ENCODE measurements around the gene TMED8. TPM values are rescaled to one million over a fixed set of nuclear protein-coding genes. Genes with fewer than 3 reads are reported as not detected.
A peak's percentile ranks its signal among the peaks of the same experiment; 100 is the strongest.
"Not testable (repeated sequence)": the region's sequence is repeated elsewhere in the genome, so short reads cannot be mapped to it uniquely, and the experiment has no call there.

Gene TMED8
- total RNA-seq, 2 donors from 2014 or later = 6.6 to 7.5 TPM

DNA sequence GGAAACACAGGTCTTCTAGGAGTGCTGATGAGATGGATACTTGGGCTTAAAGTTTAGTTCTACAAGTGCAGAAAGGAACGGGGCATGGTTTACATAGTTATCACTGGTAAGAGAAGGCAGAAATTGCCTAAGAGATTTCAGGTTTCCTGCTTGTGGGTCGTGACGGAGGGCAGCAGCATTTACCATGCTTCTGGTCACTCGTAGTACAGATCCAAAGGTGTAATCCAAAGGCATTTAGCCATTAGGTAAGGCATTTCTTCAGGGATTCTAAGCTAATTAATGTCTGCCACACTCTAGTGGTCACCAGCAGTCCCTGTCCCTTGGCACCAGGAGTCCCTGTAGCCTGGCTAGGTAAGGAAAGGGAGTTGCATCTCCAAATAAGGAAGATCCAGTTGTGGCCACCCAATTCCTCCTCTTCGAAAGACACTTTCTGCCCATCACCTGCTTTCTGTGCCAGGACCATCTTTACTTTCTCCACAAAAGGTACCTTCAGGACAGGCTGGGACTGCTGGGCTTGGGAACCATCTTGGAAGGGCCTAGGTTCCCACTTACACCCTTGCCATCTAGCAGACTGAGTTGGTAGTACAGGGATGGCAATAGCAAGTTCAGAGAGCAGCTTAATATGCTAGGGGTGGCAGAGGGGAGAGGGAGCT is 54.5 kb downstream of the TMED8 start:
- Histone ChIP-seq H3K4me1 (peaks cover 0 to 20% of the 10 kb centered on the region in 2 donors), H3K4me3 (peak overlapping the region in 1 of 2 donors; percentile 93), H3K27ac (peak overlapping the region; percentile 99), H3K27me3 (no peaks in the 10 kb centered on the region), H3K9me3 (no peaks in the 10 kb centered on the region), H3K36me3 (no peaks in the 10 kb centered on the region)
- TF ChIP-seq, protein P1, sequence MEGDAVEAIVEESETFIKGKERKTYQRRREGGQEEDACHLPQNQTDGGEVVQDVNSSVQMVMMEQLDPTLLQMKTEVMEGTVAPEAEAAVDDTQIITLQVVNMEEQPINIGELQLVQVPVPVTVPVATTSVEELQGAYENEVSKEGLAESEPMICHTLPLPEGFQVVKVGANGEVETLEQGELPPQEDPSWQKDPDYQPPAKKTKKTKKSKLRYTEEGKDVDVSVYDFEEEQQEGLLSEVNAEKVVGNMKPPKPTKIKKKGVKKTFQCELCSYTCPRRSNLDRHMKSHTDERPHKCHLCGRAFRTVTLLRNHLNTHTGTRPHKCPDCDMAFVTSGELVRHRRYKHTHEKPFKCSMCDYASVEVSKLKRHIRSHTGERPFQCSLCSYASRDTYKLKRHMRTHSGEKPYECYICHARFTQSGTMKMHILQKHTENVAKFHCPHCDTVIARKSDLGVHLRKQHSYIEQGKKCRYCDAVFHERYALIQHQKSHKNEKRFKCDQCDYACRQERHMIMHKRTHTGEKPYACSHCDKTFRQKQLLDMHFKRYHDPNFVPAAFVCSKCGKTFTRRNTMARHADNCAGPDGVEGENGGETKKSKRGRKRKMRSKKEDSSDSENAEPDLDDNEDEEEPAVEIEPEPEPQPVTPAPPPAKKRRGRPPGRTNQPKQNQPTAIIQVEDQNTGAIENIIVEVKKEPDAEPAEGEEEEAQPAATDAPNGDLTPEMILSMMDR (IDR thresholded peaks at IDR 0.05) = no peak
- DNase-seq (ENCODE audit: low spot score) = no peak

DNA sequence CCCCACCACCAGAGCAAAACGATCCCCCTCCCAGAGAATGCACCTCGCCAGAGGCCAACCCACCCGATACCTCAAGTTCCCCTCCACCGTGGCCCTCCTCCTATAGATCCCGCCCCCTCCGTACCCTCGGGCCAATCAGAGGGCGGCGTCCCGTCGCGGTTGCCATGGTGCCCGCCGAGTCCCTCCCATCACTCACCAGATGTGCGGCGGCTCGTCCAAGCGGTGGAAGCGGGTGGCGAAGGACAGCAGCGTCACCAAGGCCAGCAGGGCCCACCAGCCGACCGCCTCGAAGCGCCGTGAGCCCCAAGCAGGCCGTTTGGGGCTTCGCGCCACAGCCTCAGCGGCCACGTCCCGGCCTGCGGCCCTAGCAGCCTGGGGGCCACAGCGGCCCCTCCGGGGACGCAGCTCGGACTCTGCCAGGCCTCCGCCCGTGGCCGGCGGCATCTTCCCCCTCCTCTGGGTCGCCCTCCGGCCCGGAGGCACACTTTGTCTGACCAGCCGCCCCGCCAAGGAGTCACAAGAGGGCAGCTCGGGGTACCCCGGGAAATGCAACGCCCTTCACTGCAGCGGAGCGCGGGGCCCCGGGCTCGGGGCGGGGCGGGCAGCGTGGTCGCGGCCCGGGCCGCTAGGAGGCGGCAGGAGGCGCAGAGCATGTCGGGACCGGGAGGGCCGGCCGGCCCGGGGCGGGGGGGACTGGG is 56.5 kb downstream of the TMED8 start, which contains the start of gene POMT2:
Gene POMT2 (minus strand): TSS at position 646 of the 698 bp plus-strand sequence. CDS start 202 bp downstream, at position 444.
- peak; percentile 96 for DNase-seq (ENCODE audit: low spot score)
- peak within 1 kb of the TSS; percentile 99 for H3K27ac ChIP-seq
- peak within 1 kb of the TSS; percentile 90 to 93 for H3K4me3 ChIP-seq
- H3K36me3 ChIP-seq = no peaks in the 10 kb centered on the region
- TF ChIP-seq, protein P1 (IDR thresholded peaks at IDR 0.05) = peak; percentile 51 to 71
- H3K9me3 ChIP-seq = no peaks in the 10 kb centered on the region
- H3K4me1 ChIP-seq = peaks cover 0 to 35% of the 10 kb centered on the region in 2 donors
- H3K27me3 ChIP-seq = no peaks in the 10 kb centered on the region

DNA sequence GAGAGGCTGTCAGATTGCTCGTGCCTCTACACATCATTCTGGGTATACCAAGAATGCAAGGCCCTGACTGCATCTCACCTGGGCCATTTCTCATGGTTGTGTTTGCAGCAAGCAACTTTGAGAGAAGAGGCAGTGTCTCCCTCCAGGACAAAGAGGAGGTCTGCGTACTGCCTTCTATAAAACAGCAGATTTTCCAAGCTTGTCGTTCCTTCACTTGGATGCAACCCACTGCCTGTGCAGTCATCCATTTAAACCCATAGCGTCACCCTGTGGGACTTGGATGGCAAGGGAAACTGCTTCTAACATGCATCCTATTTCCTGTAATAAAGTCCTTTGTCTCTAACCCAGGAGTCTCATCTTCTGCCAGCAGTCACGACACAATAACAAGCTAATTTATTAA is 57.5 kb downstream of the TMED8 start:
- Histone ChIP-seq H3K4me1 (peaks cover 0 to 42% of the 10 kb centered on the region in 2 donors), H3K27ac (no peak overlapping the region), H3K36me3 (no peaks in the 10 kb centered on the region), H3K4me3 (no peak overlapping the region), H3K27me3 (no peaks in the 10 kb centered on the region), H3K9me3 (no peaks in the 10 kb centered on the region)
- DNase-seq (ENCODE audit: low spot score) = no peak
- TF ChIP-seq, protein P1 (IDR thresholded peaks at IDR 0.05) = no peak

DNA sequence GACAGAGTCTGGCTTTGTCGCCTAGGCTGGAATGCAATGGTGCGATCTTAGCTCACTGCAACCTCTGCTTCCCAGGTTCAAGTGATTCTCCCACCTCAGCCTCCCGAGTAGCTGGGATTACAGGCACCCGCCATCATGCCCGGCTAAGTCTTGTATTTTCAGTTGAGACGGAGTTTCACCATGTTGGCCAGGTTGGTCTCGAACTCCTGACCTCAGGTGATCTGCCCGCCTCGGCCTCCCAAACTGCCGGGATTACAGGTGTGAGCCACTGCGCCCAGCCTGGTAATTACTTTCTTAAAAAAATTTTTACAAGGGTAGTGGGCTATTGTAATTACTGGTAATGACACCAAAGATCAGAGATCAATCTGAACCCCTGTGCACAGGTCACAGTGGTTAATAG is 58.1 kb downstream of the TMED8 start:
- H3K4me3 ChIP-seq; DNase-seq (ENCODE audit: low spot score); H3K27me3 ChIP-seq; H3K9me3 ChIP-seq; H3K27ac ChIP-seq; H3K36me3 ChIP-seq: not testable (repeated sequence)
- peaks cover 0 to 49% of the 10 kb centered on the region in 2 donors for H3K4me1 ChIP-seq

DNA sequence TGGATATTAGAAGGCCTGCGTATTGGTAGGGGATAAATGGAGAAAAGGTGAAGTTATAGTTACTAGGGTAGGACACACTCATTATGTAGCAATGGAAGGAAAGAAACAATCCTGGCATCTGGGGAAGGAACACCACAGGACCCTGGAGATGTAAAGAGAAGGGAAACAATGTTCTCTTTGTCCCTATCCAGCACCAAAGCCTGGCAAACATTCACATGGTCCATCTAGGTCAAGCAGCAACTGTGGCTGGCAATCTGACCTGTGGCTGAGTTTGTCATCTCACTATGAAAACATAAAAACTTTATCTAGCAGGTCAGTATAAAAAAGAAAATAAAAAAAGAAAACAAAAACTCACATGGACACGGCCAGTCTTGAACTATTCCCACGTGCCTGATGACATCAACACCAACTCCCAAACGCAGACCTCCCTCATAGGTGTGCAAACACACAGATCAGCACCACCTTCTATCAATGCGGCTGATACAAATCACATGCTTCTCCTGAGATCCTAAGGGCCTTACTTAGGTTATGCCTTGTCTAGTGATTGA is 58.8 kb downstream of the TMED8 start:
- no peaks in the 10 kb centered on the region for H3K36me3 ChIP-seq
- H3K27me3 ChIP-seq = no peaks in the 10 kb centered on the region
- peaks cover 0 to 56% of the 10 kb centered on the region in 2 donors for H3K4me1 ChIP-seq
- no peak overlapping the region for H3K27ac ChIP-seq
- no peaks in the 10 kb centered on the region for H3K9me3 ChIP-seq
- no peak for DNase-seq (ENCODE audit: low spot score)
- H3K4me3 ChIP-seq = no peak overlapping the region
- TF ChIP-seq, protein P1 (IDR thresholded peaks at IDR 0.05) = no peak

DNA sequence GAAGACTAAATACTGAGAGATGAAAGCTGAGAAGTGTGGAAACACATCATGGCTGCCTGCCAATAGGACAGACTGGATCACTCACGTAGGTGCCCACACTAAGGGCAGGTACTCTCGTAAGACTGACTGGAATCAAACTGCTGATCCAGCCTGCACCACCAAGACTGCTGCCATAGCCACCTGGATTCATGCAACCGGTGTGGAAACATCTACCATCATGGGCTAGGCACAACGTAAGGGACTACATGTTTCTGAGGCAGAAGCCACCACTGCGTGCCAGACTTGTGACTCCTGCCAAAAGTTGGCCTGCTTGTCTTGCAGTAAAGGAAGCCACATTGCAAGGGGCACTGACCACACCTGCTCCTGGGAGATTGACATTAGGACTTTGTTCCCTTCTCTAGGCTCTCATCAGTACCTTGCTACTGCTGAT is 60.0 kb downstream of the TMED8 start:
- Histone ChIP-seq H3K9me3 (no peaks in the 10 kb centered on the region), H3K4me3 (no peak overlapping the region), H3K4me1 (peaks cover 0 to 55% of the 10 kb centered on the region in 2 donors), H3K27ac (no peak overlapping the region), H3K27me3 (no peaks in the 10 kb centered on the region), H3K36me3 (no peaks in the 10 kb centered on the region)
- TF ChIP-seq, protein P1 (IDR thresholded peaks at IDR 0.05) = no peak
- no peak for DNase-seq (ENCODE audit: low spot score)

All from right atrium auricular region (tissue), 2 donors.